ENCODE measurements around the gene CHL1. TPM values are rescaled to one million over a fixed set of nuclear protein-coding genes. Genes with fewer than 3 reads are reported as not detected.
A peak's percentile ranks its signal among the peaks of the same experiment; 100 is the strongest.

CHL1 gene
- total and polyA plus RNA-seq, 8 donors: 0.23 to 3.4 (median 2.0) TPM

GRCh38 chr3:229183-229661 lies 32.7 kb downstream of the CHL1 start:
- H3K9me3 ChIP-seq: no peaks in the 10 kb centered on the region

GRCh38 chr3:236881-237280 lies 40.3 kb downstream of the CHL1 start:
- 58 to 67% methylated on average over 4 of the region's 4 CpGs for WGBS, 2 donors
- DNase-seq (no peak), FAIRE-seq (no peak), ATAC-seq (no peak)
- no peaks in the 10 kb centered on the region for H3K27me3 ChIP-seq
- no peaks in the 10 kb centered on the region for H3K9me3 ChIP-seq
- no peak overlapping the region for H3K4me3 ChIP-seq
- H3K27ac ChIP-seq: no peak overlapping the region
- H3K4me1 ChIP-seq: no peaks in the 10 kb centered on the region
- no peak for TF ChIP-seq CTCF (IDR thresholded peaks at IDR 0.05)
- no peaks in the 10 kb centered on the region for H3K36me3 ChIP-seq
- intact Hi-C loops (cut with DNase I): no loop called here

More at GRCh38 chr3:229183-229661, 32.7 kb downstream of the CHL1 start:
- FAIRE-seq (no peak), DNase-seq (no peak), ATAC-seq (no peak)
- Histone ChIP-seq H3K36me3 (no peaks in the 10 kb centered on the region), H3K4me3 (no peak overlapping the region), H3K27me3 (no peaks in the 10 kb centered on the region), H3K4me1 (no peaks in the 10 kb centered on the region), H3K27ac (no peak overlapping the region)
- intact Hi-C loops (cut with DNase I): no loop called here
- 32 to 35% methylated on average over 6 of the region's 6 CpGs for WGBS, 2 donors
- TF ChIP-seq CTCF (IDR thresholded peaks at IDR 0.05): no peak

- no peak overlapping the region for H3K4me3 ChIP-seq
- intact Hi-C loops (cut with DNase I): no loop called here
- no peaks in the 10 kb centered on the region for H3K27me3 ChIP-seq
- no peaks in the 10 kb centered on the region for H3K4me1 ChIP-seq
- no peak overlapping the region for H3K27ac ChIP-seq
- no peak for TF ChIP-seq CTCF (IDR thresholded peaks at IDR 0.05)
- ATAC-seq: no peak
- WGBS, 2 donors: 76 to 84% methylated on average over 3 of the region's 3 CpGs
- H3K36me3 ChIP-seq: no peaks in the 10 kb centered on the region
- no peaks in the 10 kb centered on the region for H3K9me3 ChIP-seq
- FAIRE-seq: no peak
- DNase-seq: no peak
These were observed 46.2 kb downstream of the CHL1 start for GRCh38 chr3:242602-243355.

GRCh38 chr3:243356-243725 lies 46.8 kb downstream of the CHL1 start:
- no peak overlapping the region for H3K4me3 ChIP-seq
- FAIRE-seq: no peak
- H3K27ac ChIP-seq: no peak overlapping the region
- 26 to 30% methylated on average over 3 of the region's 3 CpGs for WGBS, 2 donors
- no peak for TF ChIP-seq CTCF (IDR thresholded peaks at IDR 0.05)
- no peaks in the 10 kb centered on the region for H3K4me1 ChIP-seq
- no peaks in the 10 kb centered on the region for H3K36me3 ChIP-seq
- no peak for DNase-seq
- peak in 3 of 4 donors; percentile 53 to 74 (median 70) for ATAC-seq
- no peaks in the 10 kb centered on the region for H3K27me3 ChIP-seq
- intact Hi-C loops (cut with DNase I): no loop called here
- peaks cover 0 to 3% (median 0%) of the 10 kb centered on the region in 4 donors for H3K9me3 ChIP-seq

GRCh38 chr3:244041-244440 lies 47.5 kb downstream of the CHL1 start:
- intact Hi-C loops (cut with DNase I): no loop called here
- DNase-seq: no peak
- WGBS, 2 donors: 67 to 74% methylated on average over 9 of the region's 9 CpGs
- Histone ChIP-seq H3K9me3 (peaks cover 0 to 3% (median 0%) of the 10 kb centered on the region in 4 donors), H3K27me3 (no peaks in the 10 kb centered on the region), H3K4me1 (no peaks in the 10 kb centered on the region), H3K36me3 (no peaks in the 10 kb centered on the region), H3K27ac (no peak overlapping the region), H3K4me3 (no peak overlapping the region)
- TF ChIP-seq CTCF (IDR thresholded peaks at IDR 0.05): no peak
- no peak for ATAC-seq
- no peak for FAIRE-seq
